GM18907 (cell line): ENCODE measurements around the gene EPS8L2.
"Not testable (repeated sequence)": the region's sequence is repeated elsewhere in the genome, so short reads cannot be mapped to it uniquely, and the experiment has no call there.

Experiments used
- ATAC-seq: cut with Tn5 transposase; IDR thresholded peaks from one replicate; pipeline ENCODE4 v1.9.1; 2021; ENCODE audit warnings: mild to moderate bottlenecking, moderate library complexity; ENCODE audit not compliant: unreplicated experiment

Gene EPS8L2

DNA sequence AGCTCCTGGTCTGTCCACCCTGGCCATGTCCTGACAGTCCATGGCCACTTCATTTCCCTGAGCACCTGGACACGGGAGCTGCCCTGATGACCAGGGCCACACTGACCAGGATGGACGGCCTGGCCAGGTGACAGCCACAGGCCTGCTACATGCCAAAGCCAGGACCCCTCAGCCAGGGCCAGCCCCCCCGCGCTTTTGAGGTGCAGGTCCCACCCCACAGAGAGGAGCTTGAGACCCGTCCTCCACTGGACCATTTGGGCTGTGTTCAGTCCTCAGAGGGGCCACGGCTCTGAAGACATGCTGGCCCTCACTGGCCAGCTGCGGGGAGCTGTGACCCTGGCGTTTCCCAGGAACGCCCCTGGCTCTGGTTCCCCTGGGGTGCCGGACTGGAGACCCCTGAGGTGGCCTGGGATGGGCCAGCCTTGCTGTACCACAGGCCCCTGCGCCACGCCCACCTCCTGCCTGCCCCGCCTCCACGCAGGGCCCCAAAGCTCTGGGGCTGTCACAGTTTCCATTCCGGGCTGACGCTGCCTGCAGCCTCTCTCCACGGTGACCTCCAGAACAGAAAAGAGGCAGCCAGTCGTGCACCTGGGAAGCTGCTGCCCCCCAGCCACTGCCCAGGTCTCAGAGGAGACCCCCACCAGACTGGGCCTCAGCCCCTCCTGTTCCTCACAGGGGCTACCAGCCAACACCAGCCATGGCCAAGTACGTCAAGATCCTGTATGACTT is 18.2 kb downstream of the EPS8L2 start:
- no peak for ATAC-seq

DNA sequence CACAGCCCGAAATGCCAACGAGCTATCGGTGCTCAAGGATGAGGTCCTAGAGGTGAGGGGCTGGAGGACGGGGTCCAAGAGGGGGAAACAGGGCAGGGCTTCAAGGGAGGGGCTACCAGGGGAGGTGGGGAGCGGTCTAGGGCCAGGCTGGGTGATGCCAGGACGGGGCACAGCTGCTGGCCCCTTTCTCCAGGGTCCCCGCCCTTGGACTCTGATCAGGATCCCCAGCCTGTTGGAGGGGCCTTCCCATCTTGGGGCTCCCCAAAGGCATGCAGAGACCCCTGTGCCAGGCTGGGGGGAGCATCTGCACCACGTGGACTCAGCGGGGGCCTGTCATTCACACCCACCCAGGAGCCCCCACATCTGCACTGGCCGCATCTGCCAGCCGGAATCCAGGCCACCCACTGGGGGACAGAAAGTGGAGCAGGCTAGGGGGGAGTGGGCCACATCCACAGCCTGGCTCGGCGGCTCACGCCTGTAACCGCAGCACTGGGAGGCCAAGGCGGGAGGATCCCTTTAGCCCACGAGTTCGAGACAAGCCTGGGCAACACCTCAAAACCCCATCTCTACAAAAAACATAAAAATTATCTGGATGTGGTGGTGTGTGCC is 18.9 kb downstream of the EPS8L2 start:
- no peak for ATAC-seq

DNA sequence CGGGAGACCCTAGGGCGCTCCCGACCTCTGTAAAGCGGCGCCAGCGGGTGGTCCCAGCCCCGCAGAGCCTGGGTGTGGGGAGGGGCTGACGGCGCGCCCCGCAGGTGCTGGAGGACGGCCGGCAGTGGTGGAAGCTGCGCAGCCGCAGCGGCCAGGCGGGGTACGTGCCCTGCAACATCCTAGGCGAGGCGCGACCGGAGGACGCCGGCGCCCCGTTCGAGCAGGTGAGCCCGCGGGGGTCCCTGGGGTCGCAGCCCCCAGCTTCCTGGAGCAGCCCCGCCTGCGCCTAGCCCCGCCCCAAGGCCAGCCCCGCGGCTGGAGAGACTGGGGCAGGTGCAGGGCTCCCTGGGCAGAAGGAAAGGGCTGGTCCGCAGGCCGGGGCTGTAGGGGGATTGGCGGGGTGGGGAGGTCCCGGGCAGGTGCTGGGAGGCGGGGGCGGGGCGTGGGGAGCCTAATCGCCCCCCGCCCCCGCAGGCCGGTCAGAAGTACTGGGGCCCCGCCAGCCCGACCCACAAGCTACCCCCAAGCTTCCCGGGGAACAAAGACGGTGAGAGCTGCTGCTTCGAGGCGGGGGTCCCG is 19.7 kb downstream of the EPS8L2 start:
- ATAC-seq = no peak

GRCh38 chr11:726278-727220 is 20.5 kb downstream of the EPS8L2 start:
- no peak for ATAC-seq

GRCh38 chr11:727281-727701 is 21.3 kb downstream of the EPS8L2 start:
- ATAC-seq = no peak

- ATAC-seq = no peak
These were observed 22.1 kb downstream of the EPS8L2 start for GRCh38 chr11:727859-728748.

- ATAC-seq = no peak
These were observed 23.0 kb downstream of the EPS8L2 start for GRCh38 chr11:728901-729491.

DNA sequence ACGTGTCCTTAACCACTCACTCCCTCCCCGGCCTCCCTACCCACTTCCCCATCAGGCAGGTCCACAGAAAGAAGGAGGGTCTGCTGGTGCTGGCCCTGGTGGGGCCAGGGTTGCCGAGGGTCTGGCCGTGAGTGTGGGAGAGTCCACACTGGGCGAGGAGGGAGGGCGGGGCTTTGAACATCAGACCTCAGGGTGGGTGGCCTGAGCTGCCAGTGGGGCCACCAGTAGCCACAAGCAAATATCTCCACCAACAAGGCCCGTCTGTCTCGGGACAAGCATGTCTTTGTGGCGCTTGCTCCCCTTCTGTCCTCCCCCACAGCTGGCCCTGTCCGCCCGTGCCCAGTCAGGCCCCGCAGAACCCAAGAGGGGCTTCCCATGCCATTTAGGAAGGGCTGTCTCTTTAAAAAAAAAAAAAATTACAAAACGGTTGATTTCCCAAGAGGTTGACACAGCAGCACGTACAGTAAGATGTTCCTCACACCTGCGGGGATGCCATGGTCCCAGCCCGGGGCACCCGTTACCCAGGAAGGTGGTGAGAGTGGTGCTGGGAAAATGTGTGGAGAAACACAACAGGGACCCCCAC is 23.6 kb downstream of the EPS8L2 start:
- no peak for ATAC-seq

- no peak for ATAC-seq
These were observed 27.0 kb downstream of the EPS8L2 start for GRCh38 chr11:733072-733471.

DNA sequence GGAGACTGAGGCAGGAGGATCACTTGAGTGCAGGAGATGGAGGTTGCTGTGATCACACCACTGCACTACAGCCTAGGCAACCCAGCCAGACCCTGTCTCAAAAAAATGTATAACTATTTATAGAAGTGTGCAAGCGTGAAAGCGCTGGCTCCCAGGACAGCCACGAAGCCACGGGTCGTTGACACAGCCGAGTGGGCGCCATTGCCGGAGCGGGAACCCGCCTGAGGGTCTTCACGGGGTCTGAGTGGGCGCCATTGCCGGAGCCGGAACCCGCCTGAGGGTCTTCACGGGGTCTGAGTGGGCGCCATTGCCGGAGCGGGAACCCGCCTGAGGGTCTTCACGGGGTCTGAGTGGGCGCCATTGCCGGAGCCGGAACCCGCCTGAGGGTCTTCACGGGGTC is 28.5 kb downstream of the EPS8L2 start:
- not testable (repeated sequence) for ATAC-seq

GRCh38 chr11:737366-737765 is 31.3 kb downstream of the EPS8L2 start:
- no peak for ATAC-seq

GRCh38 chr11:737899-738298 is 31.9 kb downstream of the EPS8L2 start:
- not testable (repeated sequence) for ATAC-seq

GRCh38 chr11:742156-742546 is 36.1 kb downstream of the EPS8L2 start:
- ATAC-seq = no peak

DNA sequence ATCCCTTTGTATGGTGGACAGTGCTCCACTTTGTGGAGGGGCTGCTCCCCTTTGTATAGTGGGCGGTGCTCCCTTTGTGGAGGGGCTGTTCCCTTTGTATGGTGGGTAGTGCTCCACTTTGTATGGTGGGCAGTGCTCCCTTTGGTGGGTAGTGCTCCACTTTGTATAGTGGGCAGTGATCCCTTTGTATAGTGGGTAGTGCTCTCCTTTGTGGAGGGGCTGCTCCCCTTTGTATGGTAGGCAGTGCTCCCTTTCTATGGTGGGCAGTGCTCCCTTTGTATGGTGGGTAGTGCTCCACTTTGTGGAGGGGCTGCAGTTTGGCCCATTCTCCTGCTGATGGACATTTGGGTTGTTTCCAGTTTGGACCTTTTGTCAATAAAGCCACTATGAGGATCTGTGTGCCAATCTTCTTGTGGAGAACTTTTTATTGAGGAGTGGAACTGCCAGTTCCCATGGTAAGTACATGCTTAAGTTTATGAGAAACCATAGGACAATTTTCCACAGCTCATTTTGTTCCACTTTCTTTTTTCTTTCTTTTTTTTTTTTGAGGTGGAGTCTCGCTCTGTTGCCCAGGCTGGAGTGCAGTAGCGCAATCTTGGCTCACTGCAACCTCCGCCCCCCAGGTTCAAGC is 36.7 kb downstream of the EPS8L2 start:
- ATAC-seq = no peak

GRCh38 chr11:745428-745827 is 39.4 kb downstream of the EPS8L2 start:
- ATAC-seq = no peak

DNA sequence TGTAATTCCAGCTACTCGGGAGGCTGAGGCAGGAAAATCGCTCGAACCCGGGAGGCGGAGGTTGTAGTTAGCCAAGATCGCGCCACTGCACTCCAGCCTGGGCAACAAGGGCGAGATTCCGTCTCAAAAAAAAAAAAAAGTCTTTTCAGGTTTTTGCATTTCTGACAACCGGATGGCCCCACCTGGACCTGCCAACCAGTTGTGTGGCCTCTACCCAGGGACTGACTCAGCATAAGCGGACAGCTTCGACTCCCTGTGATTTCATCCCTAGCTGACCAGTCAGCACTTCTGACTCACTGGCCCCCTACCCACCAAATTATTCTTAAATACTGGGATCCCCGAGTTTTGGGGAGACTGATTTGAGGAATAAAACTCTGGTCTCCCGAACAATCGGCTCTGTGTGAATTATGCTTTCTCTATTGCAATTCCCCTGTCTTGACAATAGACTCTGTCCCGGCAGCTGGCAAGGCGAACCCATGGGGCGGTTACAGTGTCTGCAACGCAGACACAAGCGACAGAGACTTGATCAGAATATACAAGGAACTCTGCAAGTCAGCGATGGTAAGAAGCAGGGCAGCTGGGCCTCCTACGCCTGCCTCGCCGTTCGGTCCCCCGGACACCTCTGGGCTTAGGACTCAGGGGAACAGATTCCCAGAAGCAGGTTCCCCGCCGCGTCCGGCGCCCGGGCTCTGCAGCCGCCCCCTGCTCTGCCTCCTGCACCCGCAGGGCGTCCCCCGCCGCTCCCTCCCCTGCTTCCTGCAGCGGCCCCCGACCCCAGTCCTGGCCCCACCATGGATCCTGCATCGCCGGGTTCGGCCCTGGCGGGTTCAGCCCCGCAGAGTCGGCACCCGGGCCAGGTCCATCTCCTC is 40.5 kb downstream of the EPS8L2 start:
- peak; percentile 46 for ATAC-seq

DNA sequence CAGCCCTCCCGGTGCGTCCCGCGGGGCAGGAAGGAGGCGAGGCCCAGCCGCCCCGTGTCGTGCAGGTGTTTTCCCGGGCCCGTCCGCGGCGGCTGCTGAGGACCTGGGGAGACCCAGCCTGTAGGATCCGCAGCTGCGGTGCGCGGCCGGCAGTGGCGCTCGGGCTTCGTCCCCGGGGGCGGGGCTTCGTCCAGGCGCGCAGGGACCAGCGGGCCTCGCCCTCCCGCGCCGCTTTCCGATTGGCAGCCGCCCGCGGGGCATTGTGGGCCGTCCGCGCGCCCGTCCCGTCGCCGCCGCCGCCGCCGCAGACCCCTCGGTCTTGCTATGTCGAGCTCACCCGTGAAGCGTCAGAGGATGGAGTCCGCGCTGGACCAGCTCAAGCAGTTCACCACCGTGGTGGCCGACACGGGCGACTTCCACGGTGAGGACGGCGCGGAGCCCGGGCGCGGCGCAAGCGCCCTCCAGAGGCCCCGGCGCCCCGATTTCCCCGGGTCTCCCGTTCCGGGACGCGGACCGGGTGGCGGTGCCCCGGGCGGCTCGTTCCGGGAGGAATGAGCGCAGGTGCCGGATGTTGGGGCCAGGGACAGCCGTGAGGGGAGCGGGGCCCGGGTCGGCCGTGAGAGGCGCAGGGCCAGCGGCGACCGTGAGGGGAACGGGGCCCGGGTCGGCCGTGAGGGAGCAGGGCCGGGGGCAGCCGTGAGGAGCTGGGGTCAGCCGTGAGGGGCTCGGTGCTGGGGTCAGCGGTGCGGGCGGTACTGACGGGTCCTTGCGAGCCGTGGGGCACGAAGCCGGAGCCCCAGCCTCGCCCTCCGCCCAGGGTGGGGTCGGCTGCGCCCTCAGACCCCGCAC is 41.4 kb downstream of the EPS8L2 start, which contains the start of gene TALDO1:
Gene TALDO1 (plus strand): TSS at position 307 of the 849 bp plus-strand sequence. CDS start 18 bp downstream, at position 325.
- peak; percentile 93 for ATAC-seq
